Choroid plexus epithelial cell (primary cell): Measurements from ENCODE around the gene FAM193A.

Source experiments
- DNase-seq: peaks from one replicate; pipeline ENCODE4 v3.0.0-alpha.2; 2010; ENCODE audit warnings: low read depth
- H3K4me3 ChIP-seq: 2 replicates; pipeline ENCODE4 v1.5.1; 2011; ENCODE audit warnings: low read depth, mild to moderate bottlenecking, control low read depth, low read length, moderate library complexity
- TF ChIP-seq, protein P1 (sequence below): conservative IDR thresholded peaks from 2 replicates; pipeline ENCODE4 v1.5.1; 2011; ENCODE audit warnings: low read depth, mild to moderate bottlenecking, control low read depth, inconsistent platforms, low read length, moderate library complexity

Gene FAM193A

DNA sequence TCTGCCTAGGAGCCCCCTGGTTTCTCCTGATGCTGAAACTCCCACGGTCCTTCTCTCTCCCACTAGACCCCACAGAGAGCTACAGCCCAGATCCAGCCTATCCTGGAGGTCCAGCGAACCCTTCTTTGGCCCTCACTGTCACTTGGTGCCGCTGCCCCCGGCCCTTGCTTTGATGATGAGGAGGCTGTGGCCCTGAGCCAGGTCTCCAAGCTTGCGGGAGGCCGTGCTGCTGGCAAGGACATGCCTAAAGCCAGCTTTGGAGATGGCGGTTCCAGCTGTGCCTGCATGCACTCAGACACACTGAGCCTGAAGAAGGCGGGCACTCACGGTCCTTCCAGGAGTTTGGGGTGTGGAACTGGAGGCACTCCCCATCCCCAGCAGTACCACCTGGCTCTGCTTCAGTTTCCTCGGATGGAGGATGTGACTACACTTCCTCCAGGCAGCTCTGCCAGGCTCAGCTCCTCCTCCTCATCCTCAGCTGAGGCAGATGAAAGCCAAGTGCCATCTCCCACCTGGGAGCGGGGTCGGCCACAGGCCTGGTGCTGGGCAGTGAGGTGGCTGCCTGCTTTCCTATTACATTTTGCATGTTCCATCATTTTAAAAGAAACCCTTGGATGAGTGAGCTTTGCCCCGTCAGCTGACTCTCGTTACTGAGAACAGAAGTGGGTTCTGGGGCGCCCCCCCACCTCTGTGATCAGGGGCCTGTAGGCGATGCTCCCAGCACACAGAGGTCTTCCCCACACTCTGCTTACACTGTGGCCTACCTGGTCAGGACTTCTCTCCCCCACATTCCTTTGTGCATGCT, 210.6 kb downstream of the FAM193A start:
- no peak overlapping the region for H3K4me3 ChIP-seq
- TF ChIP-seq, protein P1, sequence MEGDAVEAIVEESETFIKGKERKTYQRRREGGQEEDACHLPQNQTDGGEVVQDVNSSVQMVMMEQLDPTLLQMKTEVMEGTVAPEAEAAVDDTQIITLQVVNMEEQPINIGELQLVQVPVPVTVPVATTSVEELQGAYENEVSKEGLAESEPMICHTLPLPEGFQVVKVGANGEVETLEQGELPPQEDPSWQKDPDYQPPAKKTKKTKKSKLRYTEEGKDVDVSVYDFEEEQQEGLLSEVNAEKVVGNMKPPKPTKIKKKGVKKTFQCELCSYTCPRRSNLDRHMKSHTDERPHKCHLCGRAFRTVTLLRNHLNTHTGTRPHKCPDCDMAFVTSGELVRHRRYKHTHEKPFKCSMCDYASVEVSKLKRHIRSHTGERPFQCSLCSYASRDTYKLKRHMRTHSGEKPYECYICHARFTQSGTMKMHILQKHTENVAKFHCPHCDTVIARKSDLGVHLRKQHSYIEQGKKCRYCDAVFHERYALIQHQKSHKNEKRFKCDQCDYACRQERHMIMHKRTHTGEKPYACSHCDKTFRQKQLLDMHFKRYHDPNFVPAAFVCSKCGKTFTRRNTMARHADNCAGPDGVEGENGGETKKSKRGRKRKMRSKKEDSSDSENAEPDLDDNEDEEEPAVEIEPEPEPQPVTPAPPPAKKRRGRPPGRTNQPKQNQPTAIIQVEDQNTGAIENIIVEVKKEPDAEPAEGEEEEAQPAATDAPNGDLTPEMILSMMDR, result no peak
- DNase-seq, result no peak

DNA sequence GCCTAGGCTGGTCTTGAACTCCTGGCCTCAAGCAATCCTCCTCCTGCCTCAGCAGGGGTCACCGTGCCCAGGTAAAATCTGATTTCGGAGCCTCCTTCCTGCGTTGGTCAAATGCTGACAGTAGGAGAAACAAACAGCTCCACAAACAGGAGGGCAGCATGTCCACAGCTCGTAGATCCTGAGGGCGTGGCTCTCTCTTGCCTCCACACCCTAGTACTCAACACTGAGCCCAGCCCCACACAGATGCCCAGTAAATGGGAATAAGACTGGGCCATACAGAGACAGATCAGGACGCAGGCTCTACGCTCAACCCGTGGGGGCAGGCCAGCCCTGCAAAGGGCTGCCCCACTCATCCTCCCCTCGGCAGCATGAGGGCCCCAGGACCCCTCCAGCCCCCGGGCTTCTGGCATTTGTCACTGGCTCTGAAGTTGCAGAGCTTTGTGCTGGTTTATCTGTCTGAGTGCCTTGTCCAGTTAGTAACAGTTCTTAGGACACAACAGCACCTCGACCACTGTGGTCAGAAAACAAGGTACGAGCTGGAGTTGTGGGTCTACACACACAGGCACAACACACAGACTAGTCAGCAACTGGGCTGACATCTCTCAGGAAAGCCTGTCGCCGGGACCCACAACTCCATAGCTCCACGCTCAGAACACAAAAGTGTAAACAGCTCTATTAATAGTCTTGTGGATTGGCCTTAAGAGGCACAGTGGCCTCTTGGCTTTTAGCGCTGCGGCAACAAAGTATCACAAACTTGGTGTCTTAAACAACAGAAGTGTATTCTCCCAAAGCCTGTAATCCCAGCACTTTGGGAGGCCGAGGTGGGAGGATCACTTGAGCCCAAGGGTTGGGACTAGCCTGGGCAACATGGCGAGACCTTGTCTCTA, 214.5 kb downstream of the FAM193A start:
- no peak overlapping the region for H3K4me3 ChIP-seq
- TF ChIP-seq, protein P1, result no peak
- DNase-seq, result peak; percentile 28

DNA sequence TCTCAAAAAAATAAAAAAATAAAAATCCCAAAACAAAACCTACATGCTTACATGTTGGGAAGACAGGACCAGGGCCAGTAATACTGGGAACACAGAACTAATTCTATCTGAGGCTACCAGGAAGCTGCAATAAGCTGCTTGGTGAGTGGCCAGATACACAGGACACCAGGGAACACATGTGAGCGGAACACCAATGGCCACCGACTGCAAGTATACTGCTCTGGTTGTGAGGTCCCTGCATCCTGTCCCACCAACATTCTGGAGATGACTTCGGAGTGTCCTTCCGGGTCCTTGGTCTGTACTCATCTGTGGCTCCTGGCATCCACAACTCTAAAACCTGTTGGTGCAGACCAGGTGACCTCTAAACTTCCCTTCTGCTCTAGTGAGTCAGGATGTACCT, 217.0 kb downstream of the FAM193A start:
- H3K4me3 ChIP-seq, result no peak overlapping the region
- TF ChIP-seq, protein P1, result no peak
- no peak for DNase-seq

DNA sequence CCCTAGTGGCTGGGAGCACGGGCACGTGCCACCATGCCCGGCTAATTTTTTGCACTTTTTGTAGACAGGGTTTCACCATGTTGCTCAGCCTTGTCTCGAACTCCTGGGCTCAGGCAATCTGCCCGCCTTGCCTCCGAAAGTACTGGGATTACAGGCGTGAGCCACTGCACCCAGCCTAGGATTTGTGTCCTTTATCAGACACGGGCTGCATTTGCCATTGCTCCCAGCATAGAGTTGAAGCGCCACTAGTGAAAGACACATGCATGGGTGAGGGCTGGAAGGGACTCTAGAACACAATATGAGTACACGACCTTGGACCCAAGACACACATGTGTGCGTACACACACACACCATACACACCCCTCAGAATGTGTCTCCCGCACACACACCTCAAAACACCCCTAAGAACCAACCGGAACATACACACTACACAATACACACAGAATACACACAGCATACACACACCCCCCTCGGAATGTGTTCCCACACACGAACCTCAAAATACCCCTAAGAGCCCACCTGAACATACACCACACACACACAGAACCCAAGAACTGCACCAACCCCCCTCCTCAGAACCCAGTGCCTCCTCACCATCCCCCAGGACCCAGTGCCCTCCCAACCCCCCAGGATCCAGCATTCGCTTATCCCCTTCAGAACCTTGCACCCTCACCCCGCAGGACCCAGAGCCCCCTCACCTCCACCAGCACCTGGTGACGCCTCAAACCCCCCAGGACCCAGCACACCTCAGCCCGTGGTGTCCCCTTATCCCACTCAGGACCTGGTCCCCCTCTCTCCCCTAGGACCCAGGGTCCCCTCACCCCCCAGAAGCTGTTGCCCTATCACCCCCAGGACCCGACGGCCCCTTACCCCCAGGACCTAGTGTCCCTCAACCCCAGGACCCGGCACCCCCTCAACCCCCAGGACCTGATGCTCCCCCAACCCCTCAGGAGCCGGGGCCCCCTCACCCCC, 218.7 kb downstream of the FAM193A start:
- H3K4me3 ChIP-seq, result peak overlapping the region; percentile 86
- TF ChIP-seq, protein P1, result no peak
- no peak for DNase-seq

DNA sequence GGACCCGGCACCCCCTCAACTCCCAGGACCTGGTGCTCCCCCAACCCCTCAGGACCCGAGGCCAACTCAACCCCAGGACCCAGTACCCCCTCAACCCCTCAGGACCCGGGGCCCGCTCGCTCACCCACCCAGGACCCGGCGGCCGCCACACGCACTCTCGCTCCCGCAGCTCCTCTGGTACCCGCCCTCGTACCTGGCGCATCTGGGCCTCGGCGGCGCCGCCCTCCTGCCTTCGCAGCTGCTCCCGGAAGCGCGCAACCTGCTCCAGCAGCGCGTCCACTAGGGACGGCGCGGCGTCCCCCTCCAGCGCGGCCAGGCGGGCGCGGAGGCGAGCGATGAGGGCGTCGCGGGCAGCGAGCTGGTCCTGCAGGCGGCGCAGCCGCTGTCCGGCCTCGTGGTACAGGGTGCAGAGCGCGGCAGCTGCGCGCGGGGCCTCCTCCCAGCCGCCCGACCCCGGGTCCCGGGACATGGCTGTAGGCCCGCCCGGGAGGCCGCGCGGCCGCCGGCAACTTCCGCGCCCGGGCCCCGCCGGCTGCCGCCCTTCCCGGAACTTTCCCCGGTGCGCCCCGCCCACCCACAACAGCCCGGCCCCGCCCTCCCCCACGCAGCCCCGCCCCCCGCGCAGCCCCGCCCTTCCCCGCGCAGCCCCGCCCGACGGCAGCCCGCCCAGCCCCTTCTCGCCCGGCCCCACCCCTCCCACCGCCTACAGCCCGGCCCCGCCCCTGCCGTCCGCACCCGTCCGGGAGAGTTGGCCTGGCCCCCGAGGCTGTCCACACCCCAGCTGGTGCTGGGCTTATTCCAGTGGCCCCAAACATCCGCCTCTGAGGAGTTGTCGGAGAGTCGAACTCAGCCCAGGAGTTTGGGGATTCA, 219.6 kb downstream of the FAM193A start, which contains the start of gene TNIP2:
Gene TNIP2, minus strand, starts transcription at position 516 of the 870 bp plus-strand sequence. Its CDS starts 47 bp downstream, at position 469.
- TF ChIP-seq, protein P1, result no peak
- H3K4me3 ChIP-seq, result peak within 1 kb of the TSS; percentile 86
- DNase-seq, result peak; percentile 76
